HEK293 (cell line): ENCODE measurements around the gene RAMP3.

Experiments
- CTCF ChIA-PET: fragments of 350-600 bp; formaldehyde crosslinking; extraction: SDS; loops from one replicate; lab custom pipeline; 2021; ENCODE audit warnings: antibody characterized with exemption; lab: Yijun Ruan, JAX
- POLR2A ChIA-PET: fragments of 300-600 bp; formaldehyde crosslinking; extraction: SDS; loops from one replicate; lab custom pipeline; 2020; ENCODE audit warnings: antibody characterized with exemption, inconsistent platforms; lab: Yijun Ruan, JAX
- H3K27ac ChIP-seq: fragments of 200-500 bp; sonication (Bioruptor generic); 2 replicates; pipeline ENCODE4 v1.5.1; 2014; ENCODE audit warnings: low read depth, low read length, control low read depth, inconsistent platforms; ENCODE audit errors: extremely low read depth
- H3K36me3 ChIP-seq, 2 experiments: fragments of 200-500 bp in 1 of 2; sonication (Bioruptor generic) in 1 of 2; 1 replicate in 1 of 2; 2 replicates in 1 of 2; pipeline ENCODE4 v1.5.1; 2014 to 2017; ENCODE audit warnings: inconsistent platforms in 2 of 2, low read length in 2 of 2; ENCODE audit not compliant: control insufficient read depth in 2 of 2, insufficient read depth in 1 of 2
- H3K4me1 ChIP-seq: fragments of 200-500 bp; sonication (Bioruptor generic); 2 replicates; pipeline ENCODE4 v1.5.1; 2014; ENCODE audit warnings: mild to moderate bottlenecking, low read length, inconsistent platforms; ENCODE audit not compliant: control insufficient read depth, insufficient read depth
- H3K4me3 ChIP-seq: 2 replicates; pipeline ENCODE4 v1.5.1; 2011; ENCODE audit warnings: low read depth, mild to moderate bottlenecking, control low read depth, low read length, moderate library complexity
- H3K9me3 ChIP-seq: fragments of 200-500 bp; sonication (Bioruptor generic); 2 replicates; pipeline ENCODE4 v1.5.1; 2014; ENCODE audit warnings: low read depth, low read length, inconsistent platforms; ENCODE audit not compliant: control insufficient read depth, insufficient read depth
- KLF16 ChIP-seq: fragments of 450-650 bp; formaldehyde crosslinking; IDR thresholded peaks from 2 replicates; pipeline ENCODE4 v1.5.1; 2017; ENCODE audit warnings: missing biosample characterization, missing genetic modification characterization
- KLF17 ChIP-seq: fragments of 450-650 bp; formaldehyde crosslinking; IDR thresholded peaks from 2 replicates; pipeline ENCODE4 v1.5.1; 2016; ENCODE audit warnings: missing biosample characterization, missing genetic modification characterization
- YY1 ChIP-seq: fragments of 450-650 bp; formaldehyde crosslinking; IDR thresholded peaks from 2 replicates; pipeline ENCODE4 v1.5.1; 2018; ENCODE audit warnings: missing biosample characterization, missing genetic modification characterization
- ZBTB1 ChIP-seq: fragments of 450-650 bp; formaldehyde crosslinking; IDR thresholded peaks from 2 replicates; pipeline ENCODE4 v1.5.1; 2016; ENCODE audit warnings: missing biosample characterization, missing genetic modification characterization
- ZFP3 ChIP-seq: fragments of 450-650 bp; formaldehyde crosslinking; IDR thresholded peaks from 2 replicates; pipeline ENCODE4 v1.5.1; 2016; ENCODE audit warnings: low read depth, missing biosample characterization, missing genetic modification characterization
- ZNF2 ChIP-seq: fragments of 450-650 bp; formaldehyde crosslinking; IDR thresholded peaks from 2 replicates; pipeline ENCODE4 v1.5.1; 2016; ENCODE audit warnings: missing biosample characterization, missing genetic modification characterization
- ZNF211 ChIP-seq: fragments of 450-650 bp; formaldehyde crosslinking; IDR thresholded peaks from 2 replicates; pipeline ENCODE4 v1.5.1; 2016; ENCODE audit warnings: low read depth, missing biosample characterization, missing genetic modification characterization
- ZNF37A ChIP-seq: fragments of 450-650 bp; IDR thresholded peaks from 2 replicates; pipeline ENCODE4 v1.5.1; 2018; ENCODE audit warnings: missing biosample characterization, missing genetic modification characterization
- ZNF544 ChIP-seq: fragments of 450-650 bp; formaldehyde crosslinking; IDR thresholded peaks from 2 replicates; pipeline ENCODE4 v1.5.0; 2017; ENCODE audit warnings: missing biosample characterization, missing genetic modification characterization
- ZNF768 ChIP-seq: fragments of 450-650 bp; formaldehyde crosslinking; IDR thresholded peaks from 2 replicates; pipeline ENCODE4 v1.5.1; 2018; ENCODE audit warnings: missing biosample characterization, mild to moderate bottlenecking, missing genetic modification characterization
- ZNF777 ChIP-seq: fragments of 450-650 bp; formaldehyde crosslinking; IDR thresholded peaks from 2 replicates; pipeline ENCODE4 v1.5.1; 2017; ENCODE audit warnings: missing biosample characterization, missing genetic modification characterization, borderline replicate concordance
- ZSCAN30 ChIP-seq: fragments of 450-650 bp; IDR thresholded peaks from 2 replicates; pipeline ENCODE4 v1.5.1; 2018; ENCODE audit warnings: missing biosample characterization, mild to moderate bottlenecking, missing genetic modification characterization, moderate library complexity
- TF ChIP-seq, protein P1 (sequence below): fragments of 450-650 bp; formaldehyde crosslinking; IDR thresholded peaks from 2 replicates; pipeline ENCODE4 v1.5.1; 2016; ENCODE audit warnings: missing biosample characterization, missing genetic modification characterization
- TF ChIP-seq, protein P2 (sequence below): fragments of 450-650 bp; formaldehyde crosslinking; IDR thresholded peaks from 2 replicates; pipeline ENCODE4 v1.5.1; 2016; ENCODE audit warnings: missing biosample characterization, missing genetic modification characterization
- TF ChIP-seq, protein P3 (sequence below): fragments of 450-650 bp; formaldehyde crosslinking; IDR thresholded peaks from 2 replicates; pipeline ENCODE4 v1.5.1; 2016; ENCODE audit warnings: missing biosample characterization, missing genetic modification characterization

The RAMP3 gene

GRCh38 chr7:45179666-45180065, 22.1 kb downstream of the RAMP3 start:
- ChIA-PET POLR2A (no interaction called here), CTCF (interaction anchor here (0.7 to 0.8 kb wide), 2 partner anchors 337 to 1107 kb away, joined by 3 read pairs; no protein-coding TSS in a partner anchor)
- H3K36me3 ChIP-seq, result no peaks in the 10 kb centered on the region
- no peaks in the 10 kb centered on the region for H3K9me3 ChIP-seq
- no peak overlapping the region for H3K27ac ChIP-seq
- H3K4me1 ChIP-seq, result no peaks in the 10 kb centered on the region
- no peak overlapping the region for H3K4me3 ChIP-seq
- TF ChIP-seq, protein P1, sequence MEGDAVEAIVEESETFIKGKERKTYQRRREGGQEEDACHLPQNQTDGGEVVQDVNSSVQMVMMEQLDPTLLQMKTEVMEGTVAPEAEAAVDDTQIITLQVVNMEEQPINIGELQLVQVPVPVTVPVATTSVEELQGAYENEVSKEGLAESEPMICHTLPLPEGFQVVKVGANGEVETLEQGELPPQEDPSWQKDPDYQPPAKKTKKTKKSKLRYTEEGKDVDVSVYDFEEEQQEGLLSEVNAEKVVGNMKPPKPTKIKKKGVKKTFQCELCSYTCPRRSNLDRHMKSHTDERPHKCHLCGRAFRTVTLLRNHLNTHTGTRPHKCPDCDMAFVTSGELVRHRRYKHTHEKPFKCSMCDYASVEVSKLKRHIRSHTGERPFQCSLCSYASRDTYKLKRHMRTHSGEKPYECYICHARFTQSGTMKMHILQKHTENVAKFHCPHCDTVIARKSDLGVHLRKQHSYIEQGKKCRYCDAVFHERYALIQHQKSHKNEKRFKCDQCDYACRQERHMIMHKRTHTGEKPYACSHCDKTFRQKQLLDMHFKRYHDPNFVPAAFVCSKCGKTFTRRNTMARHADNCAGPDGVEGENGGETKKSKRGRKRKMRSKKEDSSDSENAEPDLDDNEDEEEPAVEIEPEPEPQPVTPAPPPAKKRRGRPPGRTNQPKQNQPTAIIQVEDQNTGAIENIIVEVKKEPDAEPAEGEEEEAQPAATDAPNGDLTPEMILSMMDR (tag by site-specific recombination), result no peak

GRCh38 chr7:45180084-45180986, 22.7 kb downstream of the RAMP3 start:
- H3K9me3 ChIP-seq, result no peaks in the 10 kb centered on the region
- H3K4me1 ChIP-seq, result no peaks in the 10 kb centered on the region
- H3K36me3 ChIP-seq, result no peaks in the 10 kb centered on the region
- TF ChIP-seq ZFP3 (tag by site-specific recombination) (no peak), ZNF37A (tag by site-specific recombination) (no peak), KLF16 (no peak), ZBTB1 (tag by site-specific recombination) (no peak), YY1 (no peak), ZNF211 (tag by site-specific recombination) (no peak), ZSCAN30 (tag by site-specific recombination) (no peak), ZNF768 (tag by site-specific recombination) (no peak), ZNF777 (tag by site-specific recombination) (no peak), KLF17 (tag by site-specific recombination) (no peak), ZNF544 (tag by site-specific recombination) (no peak), ZNF2 (tag by site-specific recombination) (no peak)
- TF ChIP-seq, protein P2, sequence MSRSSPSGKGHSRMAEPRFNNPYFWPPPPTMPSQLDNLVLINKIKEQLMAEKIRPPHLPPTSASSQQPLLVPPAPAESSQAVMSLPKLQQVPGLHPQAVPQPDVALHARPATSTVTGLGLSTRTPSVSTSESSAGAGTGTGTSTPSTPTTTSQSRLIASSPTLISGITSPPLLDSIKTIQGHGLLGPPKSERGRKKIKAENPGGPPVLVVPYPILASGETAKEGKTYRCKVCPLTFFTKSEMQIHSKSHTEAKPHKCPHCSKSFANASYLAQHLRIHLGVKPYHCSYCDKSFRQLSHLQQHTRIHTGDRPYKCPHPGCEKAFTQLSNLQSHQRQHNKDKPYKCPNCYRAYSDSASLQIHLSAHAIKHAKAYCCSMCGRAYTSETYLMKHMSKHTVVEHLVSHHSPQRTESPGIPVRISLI, result no peak
- TF ChIP-seq, protein P1 (tag by site-specific recombination), result no peak
- TF ChIP-seq, protein P3, sequence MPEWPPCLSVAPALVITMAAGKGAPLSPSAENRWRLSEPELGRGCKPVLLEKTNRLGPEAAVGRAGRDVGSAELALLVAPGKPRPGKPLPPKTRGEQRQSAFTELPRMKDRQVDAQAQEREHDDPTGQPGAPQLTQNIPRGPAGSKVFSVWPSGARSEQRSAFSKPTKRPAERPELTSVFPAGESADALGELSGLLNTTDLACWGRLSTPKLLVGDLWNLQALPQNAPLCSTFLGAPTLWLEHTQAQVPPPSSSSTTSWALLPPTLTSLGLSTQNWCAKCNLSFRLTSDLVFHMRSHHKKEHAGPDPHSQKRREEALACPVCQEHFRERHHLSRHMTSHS (tag by site-specific recombination), result no peak
- no peak overlapping the region for H3K27ac ChIP-seq
- no peak overlapping the region for H3K4me3 ChIP-seq
- ChIA-PET POLR2A (no interaction called here), CTCF (no interaction called here)
